Stimulated activated CD4-positive, alpha-beta T cell treated with anti-CD3 and anti-CD28 coated beads, Interleukin-4, amount 100 ng/mL, for 24 hours (primary cell): Measurements from ENCODE around the gene ZC3H7A.

Experiments used
- DNase-seq: peaks from one replicate; pipeline ENCODE4 v3.0.0-alpha.2; 2020

ZC3H7A gene

GRCh38 chr16:11734653-11735043, 62.4 kb downstream of the ZC3H7A start:
- no peak for DNase-seq

- no peak for DNase-seq
Observed at GRCh38 chr16:11734025-11734652, 62.9 kb downstream of the ZC3H7A start.

- no peak for DNase-seq
Observed at GRCh38 chr16:11731222-11731621, 65.8 kb downstream of the ZC3H7A start.

- no peak for DNase-seq
Observed at GRCh38 chr16:11729787-11730186, 67.3 kb downstream of the ZC3H7A start.

GRCh38 chr16:11727796-11728543, 69.1 kb downstream of the ZC3H7A start:
- no peak for DNase-seq

- no peak for DNase-seq
Observed at GRCh38 chr16:11726008-11726407, 71.0 kb downstream of the ZC3H7A start.

- no peak for DNase-seq
Observed at GRCh38 chr16:11725457-11725856, 71.6 kb downstream of the ZC3H7A start.

- no peak for DNase-seq
Observed at GRCh38 chr16:11722468-11722808, 74.6 kb downstream of the ZC3H7A start.

- no peak for DNase-seq
Observed at GRCh38 chr16:11721781-11722467, 75.1 kb downstream of the ZC3H7A start.

GRCh38 chr16:11719762-11720161, 77.3 kb downstream of the ZC3H7A start:
- DNase-seq, result no peak

- DNase-seq, result no peak
Observed at GRCh38 chr16:11719171-11719570, 77.9 kb downstream of the ZC3H7A start.

GRCh38 chr16:11717811-11718210, 79.2 kb downstream of the ZC3H7A start:
- DNase-seq, result no peak

GRCh38 chr16:11716336-11716735, 80.7 kb downstream of the ZC3H7A start:
- no peak for DNase-seq

- no peak for DNase-seq
Observed at GRCh38 chr16:11715246-11715947, 81.7 kb downstream of the ZC3H7A start.

GRCh38 chr16:11712122-11712521, 84.9 kb downstream of the ZC3H7A start:
- no peak for DNase-seq

GRCh38 chr16:11711662-11712061, 85.4 kb downstream of the ZC3H7A start:
- no peak for DNase-seq

- DNase-seq, result no peak
Observed at GRCh38 chr16:11708421-11708820, 88.6 kb downstream of the ZC3H7A start.

GRCh38 chr16:11707679-11708197, 89.3 kb downstream of the ZC3H7A start:
- no peak for DNase-seq

- no peak for DNase-seq
Observed at GRCh38 chr16:11706180-11706742, 90.8 kb downstream of the ZC3H7A start.

GRCh38 chr16:11705311-11706025, 91.6 kb downstream of the ZC3H7A start:
- no peak for DNase-seq
